GM23338 (cell line): ENCODE data around the gene CRYBG2. TPM values are rescaled to one million over a fixed set of nuclear protein-coding genes. Genes with fewer than 3 reads are reported as not detected.

Experiments used
- ATAC-seq: fragments of 200-7000 bp; cut with Tn5 transposase; 3 replicates; pipeline ENCODE4 v1.9.1; 2020
- DNase-seq: peaks from one replicate; pipeline ENCODE4 v3.0.0-alpha.2; 2015; ENCODE audit warnings: low spot score
- H2AFZ ChIP-seq: fragments of 200-600 bp; sonication (generic); 2 replicates; pipeline ENCODE4 v1.8.0; 2016; ENCODE audit warnings: antibody characterized with exemption, mild to moderate bottlenecking, moderate library complexity
- H3F3A ChIP-seq: fragments of 200-600 bp; sonication (generic); replicated peaks from 2 replicates; pipeline ENCODE4 v1.8.0; 2017; ENCODE audit warnings: antibody characterized with exemption, mixed run types, low read depth
- H3K27ac ChIP-seq: fragments of 200-600 bp; sonication (generic); 2 replicates; pipeline ENCODE4 v1.6.1; 2016; ENCODE audit warnings: low read depth
- H3K27me3 ChIP-seq: fragments of 200-600 bp; sonication (generic); 2 replicates; pipeline ENCODE4 v1.8.0; 2016; ENCODE audit warnings: mild to moderate bottlenecking, mixed run types, moderate library complexity; ENCODE audit not compliant: insufficient read depth
- H3K36me3 ChIP-seq: fragments of 200-600 bp; sonication (generic); 2 replicates; pipeline ENCODE4 v1.8.0; 2016; ENCODE audit warnings: mild to moderate bottlenecking; ENCODE audit not compliant: insufficient read depth
- H3K4me1 ChIP-seq: fragments of 200-600 bp; sonication (generic); 2 replicates; pipeline ENCODE4 v1.8.0; 2016; ENCODE audit warnings: mild to moderate bottlenecking, moderate library complexity; ENCODE audit not compliant: insufficient read depth
- H3K4me2 ChIP-seq: fragments of 200-600 bp; sonication (generic); 2 replicates; pipeline ENCODE4 v1.7.1; 2017; ENCODE audit warnings: mixed run types
- H3K4me3 ChIP-seq: fragments of 200-600 bp; sonication (generic); 2 replicates; pipeline ENCODE4 v1.6.1; 2016; ENCODE audit warnings: mixed run types
- H3K79me2 ChIP-seq: fragments of 200-600 bp; sonication (generic); replicated peaks from 2 replicates; pipeline ENCODE4 v1.8.0; 2017; ENCODE audit warnings: mild to moderate bottlenecking; ENCODE audit not compliant: insufficient read depth
- H3K9me2 ChIP-seq: fragments of 200-600 bp; sonication (generic); 2 replicates; pipeline ENCODE4 v1.8.0; 2017; ENCODE audit not compliant: insufficient read depth
- H4K20me1 ChIP-seq: fragments of 200-600 bp; sonication (generic); replicated peaks from 2 replicates; pipeline ENCODE4 v1.8.0; 2017; ENCODE audit warnings: mild to moderate bottlenecking; ENCODE audit not compliant: insufficient read depth
- H3K27ac Mint-ChIP-seq: 2 replicates; pipeline ENCODE4 v1.8.0; 2020; ENCODE audit warnings: inconsistent platforms, mild to moderate bottlenecking, moderate library complexity, mixed read lengths
- H3K27me3 Mint-ChIP-seq: 3 replicates; pipeline ENCODE4 v1.8.0; 2022; ENCODE audit warnings: low read depth, mild to moderate bottlenecking, moderate library complexity, mixed read lengths, inconsistent platforms; ENCODE audit not compliant: insufficient read depth, poor library complexity
- H3K36me3 Mint-ChIP-seq: 3 replicates; pipeline ENCODE4 v1.8.0; 2021; ENCODE audit warnings: low read depth, mild to moderate bottlenecking, inconsistent platforms, moderate library complexity, mixed read lengths
- H3K4me1 Mint-ChIP-seq: 3 replicates; pipeline ENCODE4 v1.8.0; 2020; ENCODE audit warnings: mild to moderate bottlenecking, inconsistent platforms, mixed read lengths
- H3K4me3 Mint-ChIP-seq: 3 replicates; pipeline ENCODE4 v1.8.0; 2021; ENCODE audit warnings: moderate library complexity, mild to moderate bottlenecking, inconsistent platforms, mixed read lengths
- H3K9me3 Mint-ChIP-seq: 3 replicates; pipeline ENCODE4 v1.8.0; 2020; ENCODE audit warnings: moderate library complexity, mild to moderate bottlenecking, inconsistent platforms, mixed read lengths
- JUNB ChIP-seq: IDR thresholded peaks from one replicate; pipeline ENCODE4 v1.6.1; 2016; ENCODE audit warnings: antibody characterized with exemption; ENCODE audit not compliant: unreplicated experiment
- POLR2AphosphoS5 ChIP-seq: IDR thresholded peaks from 2 replicates; pipeline ENCODE4 v1.6.1; 2016; ENCODE audit warnings: antibody characterized with exemption, low read depth
- ZNF462 ChIP-seq: fragments of 250-450 bp; sonication (Bioruptor Pico); IDR thresholded peaks from 2 replicates; pipeline ENCODE4 v1.5.0; 2020; ENCODE audit warnings: mild to moderate bottlenecking, moderate library complexity
- polyA plus RNA-seq: library from polyadenylated mRNA; unstranded; fragments of >200 nt; fragmentation: Nextera tagmentation; extraction: Ambion mirVana; gene quantifications from 2 replicates; pipeline ENCODE4 v1.2.1, GENCODE V29; 2016
- total RNA-seq: library from RNA; depleted of rRNA; stranded (reverse); fragments of >200 nt; shearing (Covaris generic); gene quantifications from 2 replicates; pipeline ENCODE4 v1.2.3, GENCODE V29; 2014

CRYBG2 gene
- total and polyA plus RNA-seq, 2 experiments from 2014 or later: 17.6 to 18.4 TPM

DNA sequence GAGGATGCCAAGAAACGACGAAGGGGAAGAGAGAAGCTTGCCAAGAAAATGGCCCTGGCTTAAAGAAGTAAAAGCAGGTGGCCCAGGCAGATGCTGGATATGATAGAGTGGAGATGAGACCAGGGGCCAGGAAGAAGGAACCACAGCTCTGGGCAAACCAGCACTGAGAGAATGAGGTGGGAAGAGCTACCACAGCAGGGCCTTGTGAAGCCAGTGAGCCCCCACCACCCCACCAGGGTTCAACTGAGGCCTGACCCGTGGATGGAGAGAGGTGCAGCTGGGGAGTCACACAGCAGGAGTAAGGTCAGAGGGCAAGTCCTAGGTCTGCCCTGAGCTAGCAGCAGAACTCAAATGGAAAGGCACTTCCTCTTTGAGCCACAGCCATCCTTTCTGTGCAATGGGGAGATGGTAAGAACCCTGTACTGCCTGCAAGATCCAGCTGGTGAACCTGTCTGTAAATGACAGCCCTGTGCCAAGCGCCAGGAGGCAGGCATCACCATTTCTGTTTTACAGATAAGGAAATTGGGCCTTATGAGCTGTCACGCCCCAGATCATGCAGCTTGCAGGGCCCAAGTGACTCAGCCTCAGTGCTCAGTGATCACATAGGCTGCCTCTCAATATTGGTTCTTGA is 65.5 kb downstream of the CRYBG2 start (continued):
- no peak for TF ChIP-seq ZNF462 (CRISPR knock-in tag)

DNA sequence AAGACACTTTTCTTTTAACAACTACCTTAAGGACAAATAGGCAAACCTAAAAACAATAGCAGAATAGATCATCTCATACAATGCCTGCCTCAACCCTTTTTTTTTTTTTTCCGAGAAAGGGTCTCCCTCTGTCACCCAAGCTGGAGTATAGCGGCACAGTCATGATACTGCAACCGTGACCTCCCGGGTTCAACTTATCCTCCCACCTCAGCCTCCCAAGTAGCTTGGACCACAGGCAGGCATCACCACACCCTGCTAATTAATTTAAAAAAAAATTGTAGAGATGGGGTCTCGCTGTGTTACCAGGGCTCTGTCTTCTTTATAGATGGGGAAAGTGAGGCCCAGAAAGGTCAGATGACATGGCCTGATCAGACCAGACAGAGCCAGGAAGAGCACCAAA is 66.1 kb downstream of the CRYBG2 start:
- peaks cover 9% of the 10 kb centered on the region; the same call in 1 of the 2 replicates for H3K4me1 ChIP-seq
- H4K20me1 ChIP-seq: 0 out of 2 replicates have a peak, but pooled peaks cover 3% of the 10 kb centered on the region
- no peak for ATAC-seq
- H3K4me2 ChIP-seq: no peak overlapping the region
- no peaks in the 10 kb centered on the region; the same call in 2 of the 3 replicates for H3K36me3 Mint-ChIP-seq
- H3K27me3 Mint-ChIP-seq: peaks cover 11% of the 10 kb centered on the region
- H3K79me2 ChIP-seq: no peaks in the 10 kb centered on the region
- H3K4me1 Mint-ChIP-seq: peaks cover 39% of the 10 kb centered on the region
- no peak for DNase-seq
- no peaks in the 10 kb centered on the region for H3K36me3 ChIP-seq
- no peaks in the 10 kb centered on the region for H3K9me3 Mint-ChIP-seq
- no peak overlapping the region for H2AFZ ChIP-seq
- H3K27me3 ChIP-seq: no peaks in the 10 kb centered on the region
- H3K27ac Mint-ChIP-seq: no peak overlapping the region
- H3K4me3 Mint-ChIP-seq: no peak overlapping the region; the same call in 2 of the 3 replicates
- H3K9me2 ChIP-seq: no peaks in the 10 kb centered on the region
- TF ChIP-seq POLR2AphosphoS5: no peak
- TF ChIP-seq JUNB: no peak
- no peak overlapping the region for H3K4me3 ChIP-seq
- no peaks in the 10 kb centered on the region for H3F3A ChIP-seq
- H3K27ac ChIP-seq: no peak overlapping the region
